Ishikawa (cell line): ENCODE data around the gene AGL.

Experiments used
- CEBPB ChIP-seq: IDR thresholded peaks from 2 replicates; pipeline ENCODE4 v1.6.1; 2012
- CREB1 ChIP-seq: IDR thresholded peaks from 2 replicates; pipeline ENCODE4 v1.6.1; 2012; ENCODE audit warnings: low read depth
- EGR1 ChIP-seq: IDR thresholded peaks from 2 replicates; pipeline ENCODE4 v1.6.1; 2012
- EP300 ChIP-seq: IDR thresholded peaks from 2 replicates; pipeline ENCODE4 v1.6.1; 2012; ENCODE audit warnings: borderline replicate concordance
- FOXM1 ChIP-seq: IDR thresholded peaks from 2 replicates; pipeline ENCODE4 v1.6.1; 2012; ENCODE audit warnings: low read depth, borderline replicate concordance
- NFIC ChIP-seq: IDR thresholded peaks from 2 replicates; pipeline ENCODE4 v1.6.1; 2012
- RAD21 ChIP-seq: IDR thresholded peaks from 2 replicates; pipeline ENCODE4 v1.6.1; 2012; ENCODE audit warnings: low read depth
- TAF1 ChIP-seq: IDR thresholded peaks from 2 replicates; pipeline ENCODE4 v1.6.1; 2012; ENCODE audit warnings: low read depth, mild to moderate bottlenecking
- TCF12 ChIP-seq: IDR thresholded peaks from 2 replicates; pipeline ENCODE4 v1.6.1; 2012; ENCODE audit warnings: low read depth
- TEAD4 ChIP-seq: IDR thresholded peaks from 2 replicates; pipeline ENCODE4 v1.6.1; 2012
- YY1 ChIP-seq: IDR thresholded peaks from 2 replicates; pipeline ENCODE4 v1.6.1; 2012; ENCODE audit warnings: low read depth
- ZBTB7A ChIP-seq: IDR thresholded peaks from 2 replicates; pipeline ENCODE4 v1.6.1; 2012; ENCODE audit warnings: low read depth
- TF ChIP-seq, protein P1 (sequence below): IDR thresholded peaks from 2 replicates; pipeline ENCODE4 v1.6.1; 2012; ENCODE audit warnings: low read depth, mild to moderate bottlenecking
- TF ChIP-seq, protein P2 (sequence below): IDR thresholded peaks from 2 replicates; pipeline ENCODE4 v1.6.1; 2012
- TF ChIP-seq, protein P3 (sequence below): IDR thresholded peaks from 2 replicates; pipeline ENCODE4 v1.6.1; 2012

Gene AGL

DNA sequence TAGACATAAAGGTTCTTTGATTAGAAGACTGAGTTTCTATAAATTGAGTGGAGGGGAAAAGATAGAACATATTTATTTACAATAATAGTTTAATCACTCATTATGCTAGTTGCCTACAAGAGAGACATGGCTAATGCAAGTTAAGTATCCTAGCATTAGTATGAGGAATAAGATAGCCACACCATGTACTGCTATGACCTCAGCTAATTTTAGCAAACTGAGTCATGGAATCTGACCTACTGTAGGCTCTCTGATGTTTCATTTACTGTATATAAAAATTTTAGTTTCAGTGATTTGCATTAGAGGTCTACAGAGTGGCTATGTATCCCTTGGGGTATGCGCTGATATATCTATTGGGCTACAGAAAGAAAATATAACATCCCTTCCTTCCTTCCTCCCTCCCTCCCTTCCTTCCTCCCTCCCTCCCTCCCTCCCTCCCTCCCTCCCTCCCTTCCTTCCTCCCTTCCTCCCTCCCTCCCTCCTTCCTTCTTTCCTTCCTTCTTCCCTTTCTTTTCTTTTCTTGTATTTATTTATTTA, 5.8 kb downstream of the AGL start:
- TF ChIP-seq CEBPB (no peak), TEAD4 (no peak), NFIC (no peak), RAD21 (no peak), TCF12 (no peak), EGR1 (no peak), TAF1 (no peak)
- TF ChIP-seq, protein P1, sequence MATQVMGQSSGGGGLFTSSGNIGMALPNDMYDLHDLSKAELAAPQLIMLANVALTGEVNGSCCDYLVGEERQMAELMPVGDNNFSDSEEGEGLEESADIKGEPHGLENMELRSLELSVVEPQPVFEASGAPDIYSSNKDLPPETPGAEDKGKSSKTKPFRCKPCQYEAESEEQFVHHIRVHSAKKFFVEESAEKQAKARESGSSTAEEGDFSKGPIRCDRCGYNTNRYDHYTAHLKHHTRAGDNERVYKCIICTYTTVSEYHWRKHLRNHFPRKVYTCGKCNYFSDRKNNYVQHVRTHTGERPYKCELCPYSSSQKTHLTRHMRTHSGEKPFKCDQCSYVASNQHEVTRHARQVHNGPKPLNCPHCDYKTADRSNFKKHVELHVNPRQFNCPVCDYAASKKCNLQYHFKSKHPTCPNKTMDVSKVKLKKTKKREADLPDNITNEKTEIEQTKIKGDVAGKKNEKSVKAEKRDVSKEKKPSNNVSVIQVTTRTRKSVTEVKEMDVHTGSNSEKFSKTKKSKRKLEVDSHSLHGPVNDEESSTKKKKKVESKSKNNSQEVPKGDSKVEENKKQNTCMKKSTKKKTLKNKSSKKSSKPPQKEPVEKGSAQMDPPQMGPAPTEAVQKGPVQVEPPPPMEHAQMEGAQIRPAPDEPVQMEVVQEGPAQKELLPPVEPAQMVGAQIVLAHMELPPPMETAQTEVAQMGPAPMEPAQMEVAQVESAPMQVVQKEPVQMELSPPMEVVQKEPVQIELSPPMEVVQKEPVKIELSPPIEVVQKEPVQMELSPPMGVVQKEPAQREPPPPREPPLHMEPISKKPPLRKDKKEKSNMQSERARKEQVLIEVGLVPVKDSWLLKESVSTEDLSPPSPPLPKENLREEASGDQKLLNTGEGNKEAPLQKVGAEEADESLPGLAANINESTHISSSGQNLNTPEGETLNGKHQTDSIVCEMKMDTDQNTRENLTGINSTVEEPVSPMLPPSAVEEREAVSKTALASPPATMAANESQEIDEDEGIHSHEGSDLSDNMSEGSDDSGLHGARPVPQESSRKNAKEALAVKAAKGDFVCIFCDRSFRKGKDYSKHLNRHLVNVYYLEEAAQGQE, result no peak
- TF ChIP-seq, protein P2, sequence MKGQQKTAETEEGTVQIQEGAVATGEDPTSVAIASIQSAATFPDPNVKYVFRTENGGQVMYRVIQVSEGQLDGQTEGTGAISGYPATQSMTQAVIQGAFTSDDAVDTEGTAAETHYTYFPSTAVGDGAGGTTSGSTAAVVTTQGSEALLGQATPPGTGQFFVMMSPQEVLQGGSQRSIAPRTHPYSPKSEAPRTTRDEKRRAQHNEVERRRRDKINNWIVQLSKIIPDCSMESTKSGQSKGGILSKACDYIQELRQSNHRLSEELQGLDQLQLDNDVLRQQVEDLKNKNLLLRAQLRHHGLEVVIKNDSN, result no peak

DNA sequence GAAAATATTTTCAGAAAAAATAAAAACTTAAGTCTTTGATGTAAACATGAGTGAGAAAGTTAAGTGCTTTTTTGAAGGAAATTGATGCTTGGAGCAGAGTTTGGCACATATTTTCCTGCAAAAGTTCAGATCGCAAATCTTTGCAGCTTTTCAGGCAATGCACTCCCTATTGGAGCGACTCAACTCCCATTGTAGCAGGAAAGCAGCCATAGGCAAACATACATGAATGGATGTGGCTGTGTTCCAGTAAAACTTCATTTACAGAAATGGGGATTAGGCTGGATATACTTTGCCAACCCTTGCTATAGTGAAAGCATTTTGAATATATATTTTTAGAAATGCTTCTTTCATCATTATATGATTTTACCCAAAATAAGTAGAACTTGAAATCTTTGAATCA, 8.1 kb downstream of the AGL start:
- TF ChIP-seq EGR1, result no peak
- TF ChIP-seq, protein P3, sequence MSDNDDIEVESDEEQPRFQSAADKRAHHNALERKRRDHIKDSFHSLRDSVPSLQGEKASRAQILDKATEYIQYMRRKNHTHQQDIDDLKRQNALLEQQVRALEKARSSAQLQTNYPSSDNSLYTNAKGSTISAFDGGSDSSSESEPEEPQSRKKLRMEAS, result no peak
- TF ChIP-seq TAF1, result no peak
- TF ChIP-seq, protein P2, result no peak
- no peak for TF ChIP-seq NFIC
- TF ChIP-seq EP300, result no peak
- TF ChIP-seq CREB1, result no peak
- no peak for TF ChIP-seq RAD21
- TF ChIP-seq YY1, result no peak
- TF ChIP-seq, protein P1, result no peak
- no peak for TF ChIP-seq CEBPB
- no peak for TF ChIP-seq TEAD4
- no peak for TF ChIP-seq FOXM1
- no peak for TF ChIP-seq TCF12
- TF ChIP-seq ZBTB7A, result no peak

DNA sequence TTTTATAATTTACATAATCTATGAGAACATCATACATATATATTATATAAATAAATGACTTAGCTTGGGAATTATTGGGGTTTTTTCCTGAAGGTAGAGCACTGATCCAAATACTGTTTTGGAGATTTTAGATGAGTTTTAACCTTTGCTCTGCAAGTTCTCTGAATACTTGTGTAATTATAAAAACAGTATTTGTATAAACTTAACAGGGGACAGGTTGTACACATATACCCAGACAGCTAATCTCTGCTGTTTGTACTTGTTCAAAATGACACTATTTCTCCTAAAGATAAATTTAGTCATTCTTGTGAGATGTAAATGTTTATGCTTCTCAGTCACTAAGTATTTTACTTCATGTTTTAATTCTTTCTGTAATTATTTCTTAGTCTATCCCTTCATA, 8.7 kb downstream of the AGL start:
- no peak for TF ChIP-seq TEAD4
- no peak for TF ChIP-seq ZBTB7A
- no peak for TF ChIP-seq YY1
- no peak for TF ChIP-seq TCF12
- TF ChIP-seq, protein P2, result no peak
- TF ChIP-seq EP300, result no peak
- no peak for TF ChIP-seq FOXM1
- TF ChIP-seq, protein P3, result no peak
- TF ChIP-seq, protein P1, result no peak
- no peak for TF ChIP-seq RAD21
- TF ChIP-seq NFIC, result no peak
- TF ChIP-seq TAF1, result no peak
- TF ChIP-seq EGR1, result no peak
- no peak for TF ChIP-seq CREB1
- no peak for TF ChIP-seq CEBPB

DNA sequence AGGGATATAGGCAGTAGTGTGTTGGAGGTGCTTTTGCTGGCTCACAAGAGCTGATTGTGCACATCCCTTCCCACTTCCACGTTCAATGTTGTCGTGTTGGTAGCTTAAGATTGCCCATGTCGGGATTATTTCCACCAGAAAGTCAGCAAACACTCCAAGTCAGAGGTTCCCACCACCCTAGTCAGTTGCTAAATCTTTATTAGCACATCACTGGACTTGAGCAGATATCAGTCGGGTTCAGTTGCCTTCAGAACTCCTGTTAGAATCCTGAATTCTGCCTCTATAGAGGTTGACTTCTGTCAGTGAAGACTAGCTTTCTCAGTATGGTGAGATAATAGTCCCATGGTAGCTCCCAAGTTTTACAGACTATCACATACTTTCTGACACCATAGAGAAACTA, 10.5 kb downstream of the AGL start:
- TF ChIP-seq TAF1 (no peak), TEAD4 (no peak), TCF12 (no peak), EP300 (no peak)
